NCI-H510A (cell line): Measurements from ENCODE around the gene PARP6.
"Not testable (repeated sequence)": the region's sequence is repeated elsewhere in the genome, so short reads cannot be mapped to it uniquely, and the experiment has no call there.

ENCODE experiments used
- DNase-seq: peaks from one replicate; lab custom pipeline; 2025; lab: John Stamatoyannopoulos, UW

Gene PARP6

GRCh38 chr15:72278737-72279136, 6.4 kb upstream of the PARP6 start:
- no peak for DNase-seq

- no peak for DNase-seq
These were observed 4.0 kb upstream of the PARP6 start for GRCh38 chr15:72276326-72276700.

DNA sequence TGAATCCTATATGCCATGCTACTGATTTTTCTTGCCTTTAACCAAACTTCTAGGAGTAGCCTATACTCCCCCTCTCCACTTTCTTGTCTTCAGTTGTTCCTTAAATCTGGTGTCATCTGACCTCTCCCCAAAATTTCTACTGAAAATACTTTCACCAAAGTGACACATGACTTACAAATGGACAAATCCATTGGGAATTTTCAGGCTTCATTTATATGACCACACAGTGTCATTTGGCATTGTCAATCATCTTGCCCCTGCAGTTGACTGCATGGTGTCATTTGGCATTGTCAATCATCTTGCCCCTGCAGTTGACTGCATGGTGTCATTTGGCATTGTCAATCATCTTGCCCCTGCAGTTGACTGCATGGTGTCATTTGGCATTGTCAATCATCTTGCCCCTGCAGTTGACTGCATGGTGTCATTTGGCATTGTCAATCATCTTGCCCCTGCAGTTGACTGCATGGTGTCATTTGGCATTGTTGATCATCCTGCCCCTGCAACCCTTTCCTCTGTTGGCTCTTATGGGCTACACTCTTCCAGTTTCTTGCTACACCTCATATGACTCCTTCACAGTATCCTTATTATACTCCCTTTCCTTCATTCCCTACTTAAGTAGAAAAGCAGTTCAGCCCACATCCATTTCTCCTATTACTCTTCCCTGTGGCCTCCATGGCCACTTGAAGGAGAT, 3.4 kb upstream of the PARP6 start:
- DNase-seq, result not testable (repeated sequence)

DNA sequence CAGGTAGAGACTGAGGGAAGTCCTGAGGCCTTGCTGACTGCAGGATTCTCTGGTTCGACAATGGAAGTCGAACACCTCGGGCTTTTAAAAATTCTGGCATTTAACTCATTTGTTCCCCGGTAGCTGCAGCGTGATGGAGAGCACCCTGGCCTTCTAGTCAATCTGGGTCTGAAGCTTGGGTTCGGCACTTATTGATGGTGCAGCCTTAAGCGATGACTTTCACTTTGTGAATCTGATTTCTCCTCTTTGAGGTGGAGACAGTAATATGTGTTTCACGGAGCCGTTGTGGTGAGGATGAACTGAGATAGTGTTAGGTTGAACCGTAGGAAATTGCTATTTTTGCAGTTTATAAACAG, 621 bp upstream of the PARP6 start:
- no peak for DNase-seq

DNA sequence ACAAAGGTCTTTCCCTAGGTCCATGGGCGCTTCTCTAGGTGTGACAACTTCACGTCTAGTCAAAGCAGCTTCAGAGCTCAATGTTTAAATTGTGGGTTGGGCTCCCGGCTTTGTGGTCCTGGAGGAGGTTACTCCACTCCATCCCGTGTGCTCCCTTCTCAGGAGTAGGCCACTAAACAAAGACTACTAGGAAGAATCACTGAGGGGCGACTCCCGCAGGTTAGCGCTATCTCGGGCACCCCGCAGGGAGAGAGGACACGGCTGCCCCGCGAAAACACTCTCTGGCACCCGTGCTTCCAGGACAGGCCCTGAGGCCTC, 500 bp downstream of the PARP6 start:
- DNase-seq, result no peak

DNA sequence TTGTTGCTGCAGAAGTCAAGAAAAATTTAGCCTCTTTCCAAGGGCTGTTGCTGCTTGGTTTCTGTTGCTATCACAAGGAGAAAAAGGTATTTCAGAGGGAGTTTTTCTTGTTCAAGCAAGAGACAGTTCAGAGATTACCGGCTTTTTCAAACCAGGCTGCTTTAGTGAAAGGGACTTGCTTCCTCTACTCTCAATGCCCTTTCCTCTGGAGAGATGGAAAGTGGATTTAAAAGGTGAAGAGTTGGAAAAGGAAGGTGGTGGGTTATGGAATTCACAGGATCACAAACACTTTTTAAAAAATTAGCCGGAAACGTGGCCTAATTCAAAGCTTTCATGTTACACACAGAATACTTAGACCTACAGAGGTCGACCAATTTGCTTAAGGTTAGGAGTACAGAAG, 1.1 kb downstream of the PARP6 start:
- DNase-seq, result no peak

- DNase-seq, result no peak
These were observed 2.6 kb downstream of the PARP6 start for GRCh38 chr15:72269739-72270138.

- no peak for DNase-seq
These were observed 7.3 kb downstream of the PARP6 start for GRCh38 chr15:72265031-72265430.

DNA sequence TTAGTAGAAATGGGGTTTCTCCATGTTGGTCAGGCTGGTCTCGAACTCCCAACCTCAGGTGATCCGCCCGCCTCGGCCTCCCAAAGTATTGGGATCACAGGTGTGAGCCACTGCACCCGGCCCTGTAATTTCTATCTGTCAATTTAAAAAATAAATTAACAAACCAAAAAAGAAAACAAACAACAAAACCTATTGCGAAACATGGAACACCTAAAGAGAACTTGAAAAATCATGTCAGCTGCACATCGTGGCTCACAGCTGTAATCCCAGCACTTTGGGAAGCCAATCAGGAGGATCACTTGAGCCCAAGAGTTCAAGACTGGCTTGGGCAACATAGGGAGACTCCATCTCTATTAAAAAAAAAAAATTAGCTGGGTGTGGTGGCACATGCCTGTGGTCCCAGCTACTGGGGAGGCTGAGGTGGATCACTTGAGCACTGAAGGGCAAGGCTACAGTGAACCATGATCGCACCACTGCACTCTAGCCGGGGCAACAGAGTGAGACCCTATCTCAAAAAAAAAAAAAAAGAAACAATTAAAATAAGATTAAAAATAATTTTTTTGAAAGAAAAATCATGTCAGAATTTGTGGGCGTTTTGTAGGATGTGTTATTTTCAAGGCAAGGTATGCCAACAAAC, 19.6 kb downstream of the PARP6 start:
- no peak for DNase-seq

DNA sequence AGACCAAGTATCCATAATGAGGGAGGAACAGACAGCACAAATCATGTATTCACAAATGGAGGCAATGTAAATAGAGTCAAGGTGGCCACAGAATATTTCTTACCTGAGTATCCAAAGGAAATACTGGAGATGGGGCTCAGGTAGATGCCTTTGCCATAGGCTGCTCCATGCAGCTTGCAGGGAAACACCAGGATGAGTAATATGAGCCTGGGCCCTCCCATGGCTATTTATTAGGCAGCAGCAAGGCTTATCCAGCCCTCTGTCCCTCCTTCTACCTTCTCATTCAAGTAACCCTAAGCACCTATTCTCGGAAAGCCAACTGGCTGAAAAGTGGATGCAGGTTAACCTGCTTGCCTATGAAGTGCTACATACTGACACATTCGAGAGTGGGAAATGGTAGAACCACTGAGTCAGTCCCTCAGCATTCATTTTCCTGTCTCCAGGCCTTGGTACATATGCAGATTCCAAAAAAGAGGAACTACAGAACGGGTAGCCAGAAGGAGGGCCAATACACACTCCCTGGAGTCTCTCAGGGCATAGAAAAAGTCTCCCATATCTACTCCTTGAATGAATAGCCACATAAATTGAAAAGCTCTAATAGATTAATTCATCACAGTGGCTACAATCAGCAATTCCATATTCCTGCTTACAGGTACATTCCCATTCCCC, 23.1 kb downstream of the PARP6 start:
- DNase-seq, result no peak

GRCh38 chr15:72248514-72248913, 23.8 kb downstream of the PARP6 start:
- no peak for DNase-seq

DNA sequence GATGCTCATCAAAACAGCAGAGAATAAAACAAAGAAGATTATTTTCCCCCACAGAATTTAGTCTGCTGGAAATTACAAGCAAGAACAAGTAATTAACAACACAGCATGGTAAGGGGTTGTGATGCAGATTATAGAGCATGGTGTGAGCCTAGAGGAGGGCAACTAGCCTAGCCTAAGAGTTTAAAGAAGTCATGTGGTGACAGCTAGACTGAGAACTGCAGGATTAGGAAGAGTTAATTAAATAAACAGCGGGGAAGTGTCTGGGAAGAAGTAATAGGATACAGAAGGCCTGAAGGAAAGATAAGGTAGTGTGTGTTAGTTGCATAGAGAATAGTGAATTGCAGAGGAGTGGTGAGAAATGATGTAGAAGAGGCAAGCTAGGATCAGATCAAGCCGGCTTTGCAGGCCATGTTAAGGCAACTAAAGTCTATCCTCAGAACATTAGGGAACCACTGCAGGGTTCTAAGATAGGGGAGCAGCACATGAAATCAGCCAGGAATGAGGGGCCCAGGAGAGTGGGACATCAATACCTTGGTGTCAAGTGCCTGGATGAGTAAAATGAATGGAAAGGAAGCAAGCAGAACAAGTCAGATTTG, 29.5 kb downstream of the PARP6 start:
- DNase-seq, result no peak

DNA sequence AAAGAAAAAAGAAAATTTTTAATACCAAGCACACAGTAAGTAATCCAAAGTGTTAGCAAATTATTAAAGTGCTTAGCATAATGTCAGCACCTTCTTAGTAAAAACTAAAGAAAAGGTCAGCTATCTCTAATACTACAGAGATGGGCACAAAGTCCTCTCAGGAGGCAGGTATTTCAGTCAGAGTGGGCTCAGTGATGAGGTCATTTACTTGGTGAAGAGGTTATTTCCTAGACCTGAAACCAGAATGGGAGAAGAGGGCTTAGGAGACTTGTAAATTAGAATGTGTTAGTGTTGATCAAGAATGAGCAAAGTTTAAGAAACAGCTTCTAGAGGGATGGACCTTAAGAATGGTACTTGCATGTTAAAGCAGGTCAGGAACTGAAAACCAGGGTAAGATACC, 32.7 kb downstream of the PARP6 start:
- no peak for DNase-seq

DNA sequence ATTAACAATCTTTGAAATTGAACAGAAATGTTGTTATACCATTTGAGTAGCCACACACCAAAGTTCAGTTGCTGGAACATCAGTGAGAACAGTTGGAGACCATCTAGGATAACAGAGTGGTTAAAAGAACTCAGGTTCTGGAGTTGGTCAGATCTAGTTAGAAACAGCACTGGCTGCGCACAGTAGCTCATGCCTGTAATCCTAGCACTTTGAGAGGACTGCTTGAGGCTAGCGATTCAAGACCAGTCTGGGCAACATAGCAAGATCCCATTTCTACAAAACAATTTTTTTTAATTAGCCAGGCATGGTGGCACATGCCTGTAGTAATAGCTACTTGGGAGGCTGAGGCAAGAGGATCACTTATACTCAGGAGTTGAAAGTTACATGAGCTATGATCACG, 33.8 kb downstream of the PARP6 start:
- no peak for DNase-seq

DNA sequence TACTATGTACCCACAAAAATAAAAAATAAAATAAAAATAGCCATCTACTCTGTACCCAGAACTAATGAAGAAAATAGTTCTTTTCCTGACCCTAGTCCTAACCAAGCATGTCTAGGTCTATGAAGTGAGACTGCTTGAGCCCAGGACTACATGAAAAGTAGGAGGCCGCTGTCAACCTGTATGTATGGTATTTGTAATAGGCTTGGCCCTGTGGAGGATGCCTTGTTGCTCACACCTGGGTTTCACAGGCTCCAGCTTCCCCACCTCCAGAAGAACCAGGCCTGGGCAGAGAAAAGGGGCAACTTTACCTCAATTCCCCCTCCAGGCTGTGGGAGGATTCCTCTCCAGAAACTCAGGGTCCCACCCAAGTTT, 34.5 kb downstream of the PARP6 start:
- DNase-seq, result no peak

GRCh38 chr15:72237029-72237852, 35.1 kb downstream of the PARP6 start:
- DNase-seq, result no peak

DNA sequence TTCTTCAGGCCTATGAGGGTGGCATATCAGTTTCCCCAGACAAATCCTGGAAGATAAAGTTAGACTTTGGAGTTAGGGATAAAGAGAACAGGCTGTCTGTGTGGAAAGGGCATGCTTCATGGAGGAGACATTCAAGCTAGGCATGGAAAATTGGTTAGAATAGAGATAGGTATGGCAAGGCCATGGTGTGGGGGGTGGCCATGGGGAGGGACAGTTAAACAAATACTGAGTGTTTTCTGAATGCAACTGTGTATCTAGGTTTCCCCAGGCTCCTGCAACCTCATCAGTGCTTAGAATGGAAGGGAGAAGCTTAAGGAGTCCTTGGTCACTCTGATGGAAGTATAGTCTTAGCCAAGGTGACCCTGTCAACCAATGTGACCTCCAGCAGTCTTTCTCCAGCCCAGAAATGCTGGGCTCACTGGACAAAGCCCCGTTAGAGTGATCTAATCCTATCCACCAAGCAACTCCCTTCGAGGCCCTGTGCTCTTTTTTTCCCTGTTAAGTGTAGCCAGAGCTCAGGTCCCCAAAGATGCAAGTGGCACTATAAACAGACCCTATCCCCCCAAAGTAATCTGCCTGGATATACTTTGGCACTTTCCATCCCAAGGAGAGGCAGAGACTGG, 35.9 kb downstream of the PARP6 start:
- no peak for DNase-seq

- DNase-seq, result no peak
These were observed 37.1 kb downstream of the PARP6 start for GRCh38 chr15:72235298-72235697.

DNA sequence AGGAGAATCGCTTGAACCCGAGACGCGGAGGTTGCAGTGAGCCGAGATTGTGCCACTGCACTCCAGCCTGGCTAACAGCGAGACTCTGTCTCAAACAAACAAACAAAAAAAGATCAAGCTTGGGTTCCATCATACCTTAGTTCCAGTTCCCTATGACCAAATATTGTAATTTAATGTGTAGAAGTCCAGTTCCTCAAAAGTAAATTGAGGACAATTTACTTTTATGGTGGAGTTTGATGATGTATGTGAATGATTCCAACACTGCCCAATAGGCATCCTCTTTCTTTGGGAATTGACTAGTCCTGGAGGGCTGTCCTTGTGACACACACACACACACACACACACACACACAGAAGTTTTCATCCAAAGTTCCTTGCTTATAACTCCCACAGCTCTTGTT, 38.6 kb downstream of the PARP6 start:
- no peak for DNase-seq

GRCh38 chr15:72231833-72232478, 40.4 kb downstream of the PARP6 start:
- DNase-seq, result peak; percentile 29

DNA sequence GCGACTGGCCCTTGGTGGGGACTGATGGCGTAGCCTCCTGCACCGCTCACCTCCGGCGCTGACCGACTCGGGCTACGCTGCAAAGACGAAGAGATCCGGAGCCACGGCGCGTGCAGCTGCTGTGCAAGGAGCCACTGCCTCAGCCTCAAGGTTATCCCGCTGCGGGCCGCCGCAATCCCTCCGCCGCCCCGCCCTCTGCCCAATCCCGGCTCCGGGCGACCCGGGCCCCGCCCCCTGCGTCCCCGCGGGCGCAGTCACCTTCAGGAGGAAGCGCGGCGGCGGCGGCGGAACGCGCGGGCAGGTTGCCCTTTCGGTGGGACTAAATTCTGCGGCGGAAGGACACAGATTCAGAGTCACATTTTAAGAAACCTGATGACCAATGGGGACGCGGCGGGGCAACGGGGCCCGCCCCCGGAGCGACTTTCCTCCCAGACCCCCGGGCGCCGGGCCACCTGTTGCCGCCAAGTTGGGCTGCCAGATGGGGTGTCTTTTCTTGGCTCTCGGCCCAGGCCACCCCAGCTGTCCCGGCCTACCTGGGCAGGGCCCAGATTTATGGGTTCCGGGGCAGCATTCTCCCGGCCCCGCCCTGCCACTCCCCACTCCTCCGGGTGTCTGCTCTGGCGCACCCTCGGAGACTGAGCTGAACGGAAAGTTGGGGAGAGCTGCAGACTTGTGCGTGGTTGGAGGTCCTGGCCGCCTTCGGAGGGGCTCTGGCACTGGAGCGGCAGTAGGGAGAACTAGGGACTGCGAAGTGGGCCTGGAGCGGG, 41.1 kb downstream of the PARP6 start, which contains the start of gene PKM:
Gene PKM (minus strand): TSS at position 125 of the 767 bp plus-strand sequence. CDS start 12,093 bp downstream, outside the sequence.
- peak; percentile 95 for DNase-seq
